Caco-2 (cell line): ENCODE results near the gene FHOD3. TPM values are rescaled to one million over a fixed set of nuclear protein-coding genes. Genes with fewer than 3 reads are reported as not detected.

Experiments
- BruUV-seq: library from RNA; stranded (reverse); fragments of 400-500 nt; replicated peaks from 2 replicates; lab custom pipeline; 2021; lab: Mats Ljungman, UMichigan
- CTCF ChIA-PET: fragments of 300-600 bp; sonication (Branson Sonifier 250); formaldehyde crosslinking; loops from one replicate; lab custom pipeline; 2022; ENCODE audit warnings: antibody characterized with exemption; lab: Charles Lee
- POLR2A ChIA-PET: fragments of 300-600 bp; sonication (Branson Sonifier 250); formaldehyde crosslinking; loops from one replicate; lab custom pipeline; 2022; ENCODE audit warnings: antibody characterized with exemption; lab: Charles Lee
- DNase-seq, 2 experiments: peaks; one replicate each; pipeline versions ENCODE4 v3.0.0 to v3.0.0-alpha.2; 2020 to 2022
- H3K27me3 ChIP-seq: replicated peaks from 2 replicates; pipeline ENCODE4 v1.6.0; 2011; ENCODE audit warnings: low read length; ENCODE audit not compliant: control insufficient read depth, insufficient read depth
- H3K36me3 ChIP-seq: 2 replicates; pipeline ENCODE4 v1.5.1; 2011; ENCODE audit warnings: low read length; ENCODE audit not compliant: control insufficient read depth, insufficient read depth
- H3K4me1 ChIP-seq: fragments of 250-450 bp; sonication (Bioruptor Pico); 2 replicates; pipeline ENCODE4 v1.5.1; 2020; ENCODE audit warnings: mild to moderate bottlenecking
- H3K4me3 ChIP-seq: 2 replicates; pipeline ENCODE4 v1.5.1; 2011; ENCODE audit warnings: low read depth, mild to moderate bottlenecking, control low read depth, low read length
- H3K9me3 ChIP-seq: fragments of 250-450 bp; sonication (Bioruptor Pico); 2 replicates; pipeline ENCODE4 v1.5.1; 2020; ENCODE audit warnings: mild to moderate bottlenecking, moderate library complexity
- H3K27ac Mint-ChIP-seq: one replicate; pipeline ENCODE4 v1.8.0; 2022; ENCODE audit warnings: mixed read lengths; ENCODE audit not compliant: unreplicated experiment
- H3K27me3 Mint-ChIP-seq: one replicate; pipeline ENCODE4 v1.8.0; 2022; ENCODE audit warnings: mixed read lengths; ENCODE audit not compliant: insufficient read depth, unreplicated experiment
- H3K36me3 Mint-ChIP-seq: one replicate; pipeline ENCODE4 v1.8.0; 2022; ENCODE audit warnings: mild to moderate bottlenecking, mixed read lengths; ENCODE audit not compliant: insufficient read depth, unreplicated experiment
- H3K4me1 Mint-ChIP-seq: one replicate; pipeline ENCODE4 v1.8.0; 2022; ENCODE audit warnings: low read depth, mixed read lengths; ENCODE audit not compliant: unreplicated experiment
- H3K4me3 Mint-ChIP-seq: one replicate; pipeline ENCODE4 v1.8.0; 2022; ENCODE audit warnings: mild to moderate bottlenecking, moderate library complexity, mixed read lengths; ENCODE audit not compliant: unreplicated experiment
- H3K9me3 Mint-ChIP-seq: one replicate; pipeline ENCODE4 v1.8.0; 2022; ENCODE audit warnings: mixed read lengths; ENCODE audit not compliant: unreplicated experiment
- CTCF ChIP-seq, 2 experiments: fragments of 200-600 bp in 1 of 2; IDR thresholded peaks; 1 replicate in 1 of 2; 2 replicates in 1 of 2; pipeline versions ENCODE4 v1.5.1 to v1.8.0; 2011 to 2022; ENCODE audit warnings: antibody characterized with exemption in 1 of 2, control low read depth in 1 of 2, inconsistent platforms in 1 of 2, low read depth in 1 of 2, low read length in 1 of 2, mild to moderate bottlenecking in 1 of 2, moderate library complexity in 1 of 2; ENCODE audit not compliant: insufficient read depth in 1 of 2, severe bottlenecking in 1 of 2, unreplicated experiment in 1 of 2
- intact Hi-C: fragments of 100-400 bp; cut with micrococcal nuclease; formaldehyde crosslinking; loops from one replicate; pipeline ENCODE4 v1.10.0; 2022; ENCODE audit not compliant: unreplicated experiment
- total RNA-seq: library from RNA; stranded (reverse); gene quantifications from 2 replicates; pipeline ENCODE4 v1.2.3, GENCODE V29; 2022

The FHOD3 gene
- total RNA-seq, 1 experiment from 2014 or later = not detected

- H3K36me3 Mint-ChIP-seq = no peaks in the 10 kb centered on the region
- intact Hi-C loops = no loop called here
- Histone ChIP-seq H3K36me3 (no peaks in the 10 kb centered on the region), H3K9me3 (no peaks in the 10 kb centered on the region), H3K4me3 (no peak overlapping the region), H3K27me3 (no peaks in the 10 kb centered on the region), H3K4me1 (no peaks in the 10 kb centered on the region)
- no peaks in the 10 kb centered on the region for H3K9me3 Mint-ChIP-seq
- H3K4me3 Mint-ChIP-seq = no peak overlapping the region
- BruUV-seq = no TSS peak
- no peak for TF ChIP-seq CTCF (IDR thresholded peaks at IDR 0.05; ENCODE audit: insufficient read depth in 1 of 2, low read depth in 1 of 2, low read length in 1 of 2, severe bottlenecking in 1 of 2, unreplicated experiment in 1 of 2)
- ChIA-PET POLR2A (no interaction called here), CTCF (interaction anchor here (0.7 kb wide), 1 partner anchor 111 kb away, joined by 3 read pairs; no protein-coding TSS in a partner anchor)
- H3K27me3 Mint-ChIP-seq = peaks cover 15% of the 10 kb centered on the region
- no peak for DNase-seq
- H3K27ac Mint-ChIP-seq = no peak overlapping the region
- no peaks in the 10 kb centered on the region for H3K4me1 Mint-ChIP-seq
Measured at GRCh38 chr18:36301884-36302283, 4.4 kb downstream of the FHOD3 start.

GRCh38 chr18:36302676-36303075 is 5.2 kb downstream of the FHOD3 start:
- intact Hi-C loops = no loop called here
- H3K4me3 ChIP-seq = no peak overlapping the region
- no peaks in the 10 kb centered on the region for H3K4me1 ChIP-seq
- Mint-ChIP-seq H3K4me3 (no peak overlapping the region), H3K9me3 (no peaks in the 10 kb centered on the region), H3K4me1 (no peaks in the 10 kb centered on the region), H3K27ac (no peak overlapping the region), H3K27me3 (peaks cover 15% of the 10 kb centered on the region), H3K36me3 (no peaks in the 10 kb centered on the region)
- POLR2A ChIA-PET = no interaction called here
- no peak for DNase-seq
- H3K27me3 ChIP-seq = no peaks in the 10 kb centered on the region
- no peak for TF ChIP-seq CTCF (IDR thresholded peaks at IDR 0.05; ENCODE audit: insufficient read depth in 1 of 2, low read depth in 1 of 2, low read length in 1 of 2, severe bottlenecking in 1 of 2, unreplicated experiment in 1 of 2)
- H3K36me3 ChIP-seq = no peaks in the 10 kb centered on the region
- CTCF ChIA-PET = no interaction called here
- BruUV-seq = no TSS peak
- no peaks in the 10 kb centered on the region for H3K9me3 ChIP-seq

- ChIA-PET CTCF (no interaction called here), POLR2A (no interaction called here)
- Mint-ChIP-seq H3K9me3 (no peaks in the 10 kb centered on the region), H3K27me3 (peaks cover 15% of the 10 kb centered on the region), H3K4me1 (no peaks in the 10 kb centered on the region), H3K27ac (no peak overlapping the region), H3K36me3 (no peaks in the 10 kb centered on the region), H3K4me3 (no peak overlapping the region)
- intact Hi-C loops = no loop called here
- H3K27me3 ChIP-seq = no peaks in the 10 kb centered on the region
- BruUV-seq = no TSS peak
- H3K9me3 ChIP-seq = no peaks in the 10 kb centered on the region
- no peaks in the 10 kb centered on the region for H3K36me3 ChIP-seq
- DNase-seq = no peak
- TF ChIP-seq CTCF (IDR thresholded peaks at IDR 0.05; ENCODE audit: insufficient read depth in 1 of 2, low read depth in 1 of 2, low read length in 1 of 2, severe bottlenecking in 1 of 2, unreplicated experiment in 1 of 2) = no peak
- no peak overlapping the region for H3K4me3 ChIP-seq
- no peaks in the 10 kb centered on the region for H3K4me1 ChIP-seq
Measured at GRCh38 chr18:36303211-36303844, 5.8 kb downstream of the FHOD3 start.
